Fibroblast of lung (primary cell): ENCODE data around the gene APMAP. TPM values are rescaled to one million over a fixed set of nuclear protein-coding genes. Genes with fewer than 3 reads are reported as not detected.
"Not testable (repeated sequence)": the region's sequence is repeated elsewhere in the genome, so short reads cannot be mapped to it uniquely, and the experiment has no call there.

Experiments
- DNase-seq, 2 donors: peaks; one replicate each; pipeline versions ENCODE4 v3.0.0 to v3.0.0-alpha.2; 2010; ENCODE audit warnings: low read depth in 2 of 2
- H2AFZ ChIP-seq: 2 replicates; pipeline ENCODE4 v1.5.1; 2012; ENCODE audit warnings: low read length, control low read depth, inconsistent platforms
- H3K27ac ChIP-seq: 2 replicates; pipeline ENCODE4 v1.5.1; 2011; ENCODE audit warnings: low read length, control low read depth; ENCODE audit not compliant: insufficient read depth
- H3K27me3 ChIP-seq: 2 replicates; pipeline ENCODE4 v1.5.1; 2011; ENCODE audit warnings: mild to moderate bottlenecking, low read length; ENCODE audit not compliant: control insufficient read depth, insufficient read depth
- H3K36me3 ChIP-seq: 2 replicates; pipeline ENCODE4 v1.5.1; 2011; ENCODE audit warnings: low read length; ENCODE audit not compliant: control insufficient read depth, insufficient read depth
- H3K4me1 ChIP-seq: 2 replicates; pipeline ENCODE4 v1.5.1; 2011; ENCODE audit warnings: low read length; ENCODE audit not compliant: control insufficient read depth, insufficient read depth; ENCODE audit errors: extremely low read depth
- H3K4me2 ChIP-seq: 2 replicates; pipeline ENCODE4 v1.5.1; 2011; ENCODE audit warnings: low read length, control low read depth; ENCODE audit not compliant: insufficient read depth; ENCODE audit errors: extremely low read depth
- H3K4me3 ChIP-seq, 4 experiments: fragments of 200-600 bp in 1 of 4; sonication (generic) in 1 of 4; replicated peaks in 1 of 4; 2 replicates each; pipeline ENCODE4 v1.5.1; 2011 to 2016; ENCODE audit warnings: low read length in 4 of 4, low read depth in 3 of 4, mild to moderate bottlenecking in 3 of 4, control low read depth in 2 of 4, inconsistent platforms in 1 of 4, mixed read lengths in 1 of 4; ENCODE audit not compliant: insufficient read depth in 1 of 4; ENCODE audit errors: control extremely low read depth in 1 of 4
- H3K79me2 ChIP-seq: 2 replicates; pipeline ENCODE4 v1.5.1; 2012; ENCODE audit warnings: mild to moderate bottlenecking, low read length, inconsistent platforms; ENCODE audit not compliant: control insufficient read depth, insufficient read depth
- H3K9ac ChIP-seq: 2 replicates; pipeline ENCODE4 v1.5.1; 2011; ENCODE audit warnings: mild to moderate bottlenecking, low read length, control low read depth; ENCODE audit not compliant: insufficient read depth
- H3K9me3 ChIP-seq: 2 replicates; pipeline ENCODE4 v1.5.1; 2012; ENCODE audit warnings: low read depth, low read length; ENCODE audit not compliant: control insufficient read depth, insufficient read depth
- H4K20me1 ChIP-seq: 2 replicates; pipeline ENCODE4 v1.5.1; 2011; ENCODE audit warnings: low read length; ENCODE audit not compliant: control insufficient read depth, insufficient read depth; ENCODE audit errors: extremely low read depth
- CTCF ChIP-seq, 2 donors: IDR thresholded peaks in 1 of 2; conservative IDR thresholded peaks in 1 of 2; 1 replicate in 1 of 2; 2 replicates in 1 of 2; pipeline ENCODE4 v1.5.1; 2011 to 2012; ENCODE audit warnings: low read length in 2 of 2, control low read depth in 1 of 2, inconsistent platforms in 1 of 2, low read depth in 1 of 2, mild to moderate bottlenecking in 1 of 2
- EZH2 ChIP-seq: IDR thresholded peaks from 2 replicates; pipeline ENCODE4 v1.5.1; 2012; ENCODE audit warnings: low read length, control low read depth, mild to moderate bottlenecking; ENCODE audit errors: missing control alignments
- polyA plus RNA-seq, 2 donors: library from polyadenylated mRNA; depleted of rRNA in 1 of 2; stranded (reverse) in 1 of 2; unstranded in 1 of 2; fragments of >200 nt; gene quantifications; 2 replicates each; pipeline ENCODE4 v1.2.1, GENCODE V29; 2011 to 2012; ENCODE audit warnings: missing spikeins in 1 of 2
- total RNA-seq: library from RNA; depleted of rRNA; stranded (reverse); fragments of >200 nt; gene quantifications from 2 replicates; pipeline ENCODE4 v1.2.1, GENCODE V29; 2014

The APMAP gene
- total and polyA plus RNA-seq, 2 donors (not counting 1 experiment from before 2014, with no cell fraction given): 72.5 to 104 TPM

- no peak within 1 kb of the TSS for H3K9ac ChIP-seq
- H3K4me1 ChIP-seq: no peaks in the 10 kb centered on the region
- no peak within 1 kb of the TSS for H3K27ac ChIP-seq
- H2AFZ ChIP-seq: no peak within 1 kb of the TSS
- no peaks in the 10 kb centered on the region for H3K79me2 ChIP-seq
- H4K20me1 ChIP-seq: no peaks in the 10 kb centered on the region
- peak in 1 of 2 donors; percentile 46 for DNase-seq
- no peaks in the 10 kb centered on the region for H3K9me3 ChIP-seq
- TF ChIP-seq CTCF (conservative IDR thresholded peaks at IDR 0.05 in 1 of 2, IDR thresholded peaks at IDR 0.05 in 1 of 2; ENCODE audit: low read depth in 1 of 2, low read length in 2 of 2) (no peak), EZH2 (no peak)
- H3K4me2 ChIP-seq: no peak within 1 kb of the TSS
- H3K27me3 ChIP-seq: no peaks in the 10 kb centered on the region
- H3K4me3 ChIP-seq: no peak within 1 kb of the TSS
- no peaks in the 10 kb centered on the region for H3K36me3 ChIP-seq
These were observed 43.4 kb downstream of the APMAP start, which contains the start of gene CST7 for GRCh38 chr20:24948939-24949679. Gene CST7 (plus strand): TSS chr20:24949269. CDS start chr20:24949506, 237 bp downstream.

- not testable (repeated sequence) for H3K79me2 ChIP-seq, H3K36me3 ChIP-seq, H3K27me3 ChIP-seq, H3K9ac ChIP-seq, H3K4me2 ChIP-seq, DNase-seq, H3K9me3 ChIP-seq, H3K27ac ChIP-seq, H3K4me3 ChIP-seq, H4K20me1 ChIP-seq, H3K4me1 ChIP-seq, H2AFZ ChIP-seq
These were observed 44.1 kb downstream of the APMAP start for GRCh38 chr20:24948396-24948938.

GRCh38 chr20:24946376-24946775, 46.2 kb downstream of the APMAP start:
- H3K9me3 ChIP-seq, H3K36me3 ChIP-seq, H3K27ac ChIP-seq, H3K9ac ChIP-seq, H3K79me2 ChIP-seq, H3K4me2 ChIP-seq, H3K4me1 ChIP-seq, H3K4me3 ChIP-seq, H3K27me3 ChIP-seq, H4K20me1 ChIP-seq, H2AFZ ChIP-seq, DNase-seq: not testable (repeated sequence)

- Histone ChIP-seq H3K9ac (no peak overlapping the region), H4K20me1 (no peaks in the 10 kb centered on the region), H3K4me3 (no peak overlapping the region), H3K79me2 (no peaks in the 10 kb centered on the region), H3K4me2 (no peak overlapping the region), H3K4me1 (no peaks in the 10 kb centered on the region), H3K27me3 (no peaks in the 10 kb centered on the region), H2AFZ (no peak overlapping the region), H3K9me3 (no peaks in the 10 kb centered on the region), H3K27ac (no peak overlapping the region), H3K36me3 (no peaks in the 10 kb centered on the region)
- no peak for DNase-seq
- TF ChIP-seq CTCF (conservative IDR thresholded peaks at IDR 0.05 in 1 of 2, IDR thresholded peaks at IDR 0.05 in 1 of 2; ENCODE audit: low read depth in 1 of 2, low read length in 2 of 2) (no peak), EZH2 (no peak)
These were observed 48.8 kb downstream of the APMAP start for GRCh38 chr20:24943731-24944130.
